Adrenal gland (tissue), 12 donors: ENCODE measurements around the gene SYT5. TPM values are rescaled to one million over a fixed set of nuclear protein-coding genes. Genes with fewer than 3 reads are reported as not detected.
"Not testable (repeated sequence)": the region's sequence is repeated elsewhere in the genome, so short reads cannot be mapped to it uniquely, and the experiment has no call there.

Experiments
- DNase-seq, 7 donors: peaks; one replicate each; pipeline ENCODE4 v3.0.0-alpha.2; 2019 to 2020
- H3K27ac ChIP-seq, 5 donors: fragments of 200-600 bp; sonication (generic) in 4 of 5; 1 replicate in 3 of 5; 2 replicates in 2 of 5; pipeline versions ENCODE4 v1.5.1 to v1.8.0; 2016 to 2020; ENCODE audit warnings: mild to moderate bottlenecking in 1 of 5
- H3K27me3 ChIP-seq: fragments of 200-600 bp; 2 replicates; pipeline ENCODE4 v1.8.0; 2021
- H3K36me3 ChIP-seq, 2 donors: fragments of 200-600 bp; replicated peaks in 1 of 2; 1 replicate in 1 of 2; 2 replicates in 1 of 2; pipeline versions ENCODE4 v1.5.1 to v1.8.0; 2018 to 2022
- H3K4me1 ChIP-seq, 2 donors: fragments of 200-600 bp; replicated peaks in 1 of 2; 1 replicate in 1 of 2; 2 replicates in 1 of 2; pipeline versions ENCODE4 v1.5.1 to v1.8.0; 2018 to 2021
- H3K4me3 ChIP-seq, 4 donors: fragments of 200-600 bp; sonication (generic) in 3 of 4; one replicate each; pipeline ENCODE4 v1.5.1; 2016 to 2018
- H3K9me3 ChIP-seq, 3 donors: fragments of 200-600 bp; sonication (generic) in 1 of 3; replicated peaks in 1 of 3; 1 replicate in 2 of 3; 2 replicates in 1 of 3; pipeline versions ENCODE4 v1.5.1 to v1.8.0; 2016 to 2021
- CTCF ChIP-seq, 6 experiments: fragments of 450-650 bp in 4 of 6; fragments of 200-600 bp in 2 of 6; sonication (generic) in 1 of 6; IDR thresholded peaks; 1 replicate in 5 of 6; 2 replicates in 1 of 6; pipeline versions ENCODE4 v1.5.1 to v1.8.0; 2016 to 2021; ENCODE audit warnings: antibody characterized with exemption in 6 of 6, mild to moderate bottlenecking in 2 of 6, moderate library complexity in 1 of 6
- POLR2A ChIP-seq, 2 donors: fragments of 450-650 bp; IDR thresholded peaks; one replicate each; pipeline ENCODE4 v1.6.1; 2017; ENCODE audit warnings: antibody characterized with exemption in 2 of 2, mild to moderate bottlenecking in 2 of 2, moderate library complexity in 1 of 2
- WGBS, 4 donors: extraction: QIAGEN DNeasy Blood & Tissue Kit in 2 of 4; methylation state at CpG; one replicate each; pipeline versions ENCODE4 v1.1.5 to v1.1.7; 2013 to 2017; 5-methylcytosine and 5-hydroxymethylcytosine counted together
- intact Hi-C, 2 donors: fragments of 100-400 bp; cut with DNase I; formaldehyde crosslinking; loops; one replicate each; pipeline versions ENCODE4 v1.14.1 to v1.15.0; 2022 to 2023
- polyA plus RNA-seq, 3 donors: library from polyadenylated mRNA; stranded (reverse); fragments of 200-250 nt in 2 of 3; fragments of 350-450 nt in 1 of 3; fragmentation: Illumina TruSeq in 1 of 3; extraction: RNeasy Lipid Tissue Mini Kit (QIAGEN cat#74804) in 1 of 3; gene quantifications; one replicate each; pipeline ENCODE4 v1.2.3, GENCODE V29; 2013 to 2014
- total RNA-seq, 9 donors: library from RNA; depleted of rRNA in 4 of 9; stranded (reverse); fragments of >200 nt in 4 of 9; fragments of 120-200 nt in 1 of 9; fragmentation: NEBNext Ultra II Directional in 1 of 9; extraction: Animal tissue kit (Norgen Biotek cat#: 25700) in 1 of 9; gene quantifications; one replicate each; pipeline versions ENCODE4 v1.1.0 to v1.2.4, GENCODE V29; 2013 to 2023
- donor health status: healthy with polysubstance abuse.
- donor health status: Bipolar disorder and iron deficiency.
- donor health status: DM: yes; HTN: yes; CAD: no.
- donor health status: DM: no; HTN: no; CAD: no.
- donor health status: DM: no; HTN: no; CAD: no.
- donor health status: DM: yes; HTN: yes; CAD: no.

Gene SYT5
- total and polyA plus RNA-seq, 12 donors, result 0.07 to 52.0 (median 10.6) TPM; not detected in 3

DNA sequence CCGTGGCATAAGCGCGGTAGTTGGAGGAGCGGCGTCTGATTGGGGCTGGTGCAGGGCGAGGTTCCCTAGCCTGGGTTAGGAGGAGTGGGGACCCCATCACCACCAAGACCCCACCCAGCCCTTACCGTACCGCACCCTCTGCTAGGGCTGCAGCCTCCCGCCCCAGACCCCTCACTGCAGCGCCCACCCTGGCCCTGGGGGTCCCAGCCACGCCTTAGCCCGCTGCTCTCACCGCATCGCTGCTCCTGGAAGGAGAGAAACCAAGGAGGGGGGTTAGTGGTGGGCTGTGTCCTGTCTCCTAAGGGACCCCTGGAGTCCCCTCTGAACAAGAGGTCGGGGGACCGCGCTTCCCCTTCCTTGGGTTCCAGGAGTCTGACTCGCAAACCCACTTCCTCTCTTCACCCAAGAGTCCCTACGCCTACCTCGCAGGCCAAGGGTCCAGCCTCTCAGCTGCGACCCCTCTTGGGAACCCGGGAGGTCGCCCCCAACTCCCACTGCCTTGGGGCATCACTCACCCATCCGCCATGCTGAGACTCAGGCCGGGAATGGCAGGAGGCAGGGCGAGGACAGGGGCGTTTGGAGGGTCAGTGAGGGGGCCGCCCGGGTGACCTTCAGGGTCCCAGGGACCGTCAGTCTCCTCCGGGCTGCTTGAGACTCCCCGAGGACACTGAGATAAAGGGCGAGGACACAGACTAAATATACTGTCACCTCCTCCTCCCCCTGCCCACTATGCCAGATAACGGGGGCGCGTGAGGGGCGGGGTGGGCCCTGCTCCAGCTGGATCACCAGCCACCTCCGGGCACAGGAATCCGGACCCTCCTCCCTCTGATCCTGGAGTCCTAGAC, 22.8 kb downstream of the SYT5 start, which contains the start of gene TNNI3:
TSS of gene TNNI3 (minus strand) at position 669 of the 845 bp plus-strand sequence. CDS start at position 526, 143 bp downstream.
- Histone ChIP-seq H3K27me3 (peaks cover 24% of the 10 kb centered on the region), H3K9me3 (no peaks in the 10 kb centered on the region), H3K4me1 (peaks cover 0 to 4% of the 10 kb centered on the region in 2 donors), H3K27ac (peak within 1 kb of the TSS in 2 of 5 donors; percentile 13 to 47), H3K36me3 (no peaks in the 10 kb centered on the region), H3K4me3 (peak within 1 kb of the TSS in 1 of 4 donors; percentile 18)
- 19 to 44% (median 27%) methylated on average over 16 to 39 of the region's 39 CpGs for WGBS, 4 donors
- TF ChIP-seq CTCF (IDR thresholded peaks at IDR 0.05) (no peak), POLR2A (IDR thresholded peaks at IDR 0.05) (no peak)
- intact Hi-C loops, result no loop called here
- DNase-seq, result no peak

GRCh38 chr19:55156202-55157063, 23.7 kb downstream of the SYT5 start:
- no peak overlapping the region for H3K27ac ChIP-seq
- peaks cover 0 to 4% of the 10 kb centered on the region in 2 donors for H3K4me1 ChIP-seq
- peaks cover 16% of the 10 kb centered on the region for H3K27me3 ChIP-seq
- no peak for TF ChIP-seq POLR2A (IDR thresholded peaks at IDR 0.05)
- H3K4me3 ChIP-seq, result peak overlapping the region in 1 of 4 donors; percentile 18
- intact Hi-C loops, result no loop called here
- H3K36me3 ChIP-seq, result no peaks in the 10 kb centered on the region
- H3K9me3 ChIP-seq, result no peaks in the 10 kb centered on the region
- DNase-seq, result peak in 4 of 7 donors; percentile 27 to 89 (median 60)
- 2 to 15% (median 8%) methylated on average over 28 to 52 of the region's 52 CpGs for WGBS, 4 donors

DNA sequence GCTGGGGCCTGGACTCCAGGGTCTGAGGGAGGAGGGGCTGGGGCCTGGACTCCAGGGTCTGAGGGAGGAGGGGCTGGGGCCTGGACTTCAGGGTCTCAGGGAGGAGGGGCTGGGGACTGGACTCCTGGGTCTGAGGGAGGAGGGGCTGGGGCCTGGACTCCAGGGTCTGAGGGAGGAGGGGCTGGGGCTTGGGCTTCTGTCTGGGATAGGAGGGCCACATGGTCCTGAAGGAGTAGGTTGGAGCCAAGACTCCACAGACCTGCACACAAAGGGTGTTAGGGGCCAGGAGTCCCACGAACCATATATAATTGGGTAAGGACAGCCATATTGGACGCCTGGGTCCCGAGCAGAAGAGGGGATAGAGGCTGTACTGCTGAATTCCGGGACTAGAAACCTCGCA, 24.3 kb downstream of the SYT5 start:
- Histone ChIP-seq H3K4me3 (peak overlapping the region in 1 of 4 donors; percentile 18), H3K27me3 (peaks cover 11% of the 10 kb centered on the region)
- H3K27ac ChIP-seq, DNase-seq, H3K36me3 ChIP-seq, H3K9me3 ChIP-seq, H3K4me1 ChIP-seq, intact Hi-C loops: not testable (repeated sequence)
- 0 to 7% (median 3%) methylated on average over 1 to 5 of the region's 5 CpGs; no CpG with 5 or more reads in 1 of the 4 donors for WGBS, 4 donors

GRCh38 chr19:55153652-55154264, 26.3 kb downstream of the SYT5 start:
- no peak overlapping the region for H3K27ac ChIP-seq
- 81 to 88% (median 84%) methylated on average over 12 of the region's 12 CpGs for WGBS, 4 donors
- intact Hi-C loops, result no loop called here
- peaks cover 0 to 4% of the 10 kb centered on the region in 2 donors for H3K4me1 ChIP-seq
- no peaks in the 10 kb centered on the region for H3K36me3 ChIP-seq
- H3K27me3 ChIP-seq, result peaks cover 11% of the 10 kb centered on the region
- H3K4me3 ChIP-seq, result no peak overlapping the region
- DNase-seq, result no peak
- TF ChIP-seq POLR2A (IDR thresholded peaks at IDR 0.05), result no peak
- TF ChIP-seq CTCF (IDR thresholded peaks at IDR 0.05), result no peak
- H3K9me3 ChIP-seq, result no peaks in the 10 kb centered on the region

GRCh38 chr19:55152017-55152416, 28.1 kb downstream of the SYT5 start:
- peaks cover 6% of the 10 kb centered on the region for H3K27me3 ChIP-seq
- H3K9me3 ChIP-seq, result no peaks in the 10 kb centered on the region
- H3K4me3 ChIP-seq, result no peak overlapping the region
- no peak overlapping the region for H3K27ac ChIP-seq
- TF ChIP-seq CTCF (IDR thresholded peaks at IDR 0.05), result no peak
- no peak for TF ChIP-seq POLR2A (IDR thresholded peaks at IDR 0.05)
- no peaks in the 10 kb centered on the region for H3K36me3 ChIP-seq
- H3K4me1 ChIP-seq, result peaks cover 0 to 4% of the 10 kb centered on the region in 2 donors
- no peak for DNase-seq
- intact Hi-C loops, result no loop called here
